ENCODE results near the gene CCDC68. TPM values are rescaled to one million over a fixed set of nuclear protein-coding genes. Genes with fewer than 3 reads are reported as not detected.
A peak's percentile ranks its signal among the peaks of the same experiment; 100 is the strongest.

Gene CCDC68
- total RNA-seq, 1 donor from 2014 or later, result 4.2 TPM

GRCh38 chr18:54957996-54958395 is 1.3 kb downstream of the CCDC68 start:
- FAIRE-seq, result no peak
- H3K4me3 ChIP-seq (ENCODE audit: low read depth, low read length), result no peak overlapping the region
- TF ChIP-seq, protein P1, sequence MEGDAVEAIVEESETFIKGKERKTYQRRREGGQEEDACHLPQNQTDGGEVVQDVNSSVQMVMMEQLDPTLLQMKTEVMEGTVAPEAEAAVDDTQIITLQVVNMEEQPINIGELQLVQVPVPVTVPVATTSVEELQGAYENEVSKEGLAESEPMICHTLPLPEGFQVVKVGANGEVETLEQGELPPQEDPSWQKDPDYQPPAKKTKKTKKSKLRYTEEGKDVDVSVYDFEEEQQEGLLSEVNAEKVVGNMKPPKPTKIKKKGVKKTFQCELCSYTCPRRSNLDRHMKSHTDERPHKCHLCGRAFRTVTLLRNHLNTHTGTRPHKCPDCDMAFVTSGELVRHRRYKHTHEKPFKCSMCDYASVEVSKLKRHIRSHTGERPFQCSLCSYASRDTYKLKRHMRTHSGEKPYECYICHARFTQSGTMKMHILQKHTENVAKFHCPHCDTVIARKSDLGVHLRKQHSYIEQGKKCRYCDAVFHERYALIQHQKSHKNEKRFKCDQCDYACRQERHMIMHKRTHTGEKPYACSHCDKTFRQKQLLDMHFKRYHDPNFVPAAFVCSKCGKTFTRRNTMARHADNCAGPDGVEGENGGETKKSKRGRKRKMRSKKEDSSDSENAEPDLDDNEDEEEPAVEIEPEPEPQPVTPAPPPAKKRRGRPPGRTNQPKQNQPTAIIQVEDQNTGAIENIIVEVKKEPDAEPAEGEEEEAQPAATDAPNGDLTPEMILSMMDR (IDR thresholded peaks at IDR 0.05; ENCODE audit: insufficient read depth, low read length, severe bottlenecking), result no peak

GRCh38 chr18:54957296-54957832 is 1.9 kb downstream of the CCDC68 start:
- Histone ChIP-seq H3K27me3 (ENCODE audit: control insufficient read depth, insufficient read depth, low read length) (no peaks in the 10 kb centered on the region), H3K4me3 (ENCODE audit: low read depth, low read length) (no peak overlapping the region), H3K36me3 (ENCODE audit: control insufficient read depth, insufficient read depth, low read length) (no peaks in the 10 kb centered on the region)
- TF ChIP-seq, protein P1 (IDR thresholded peaks at IDR 0.05; ENCODE audit: insufficient read depth, low read length, severe bottlenecking), result no peak
- no peak for FAIRE-seq
- DNase-seq (ENCODE audit: low read depth), result no peak

More at GRCh38 chr18:54957996-54958395, 1.3 kb downstream of the CCDC68 start:
- H3K36me3 ChIP-seq (ENCODE audit: control insufficient read depth, insufficient read depth, low read length), result no peaks in the 10 kb centered on the region
- no peaks in the 10 kb centered on the region for H3K27me3 ChIP-seq (ENCODE audit: control insufficient read depth, insufficient read depth, low read length)
- peak; percentile 35 for DNase-seq (ENCODE audit: low read depth)

GRCh38 chr18:54956506-54956905 is 2.8 kb downstream of the CCDC68 start:
- FAIRE-seq (no peak), DNase-seq (ENCODE audit: low read depth) (no peak)
- no peaks in the 10 kb centered on the region for H3K27me3 ChIP-seq (ENCODE audit: control insufficient read depth, insufficient read depth, low read length)
- TF ChIP-seq, protein P1 (IDR thresholded peaks at IDR 0.05; ENCODE audit: insufficient read depth, low read length, severe bottlenecking), result no peak
- H3K4me3 ChIP-seq (ENCODE audit: low read depth, low read length), result no peak overlapping the region
- H3K36me3 ChIP-seq (ENCODE audit: control insufficient read depth, insufficient read depth, low read length), result no peaks in the 10 kb centered on the region

- TF ChIP-seq, protein P1 (IDR thresholded peaks at IDR 0.05; ENCODE audit: insufficient read depth, low read length, severe bottlenecking), result no peak
- no peaks in the 10 kb centered on the region for H3K36me3 ChIP-seq (ENCODE audit: control insufficient read depth, insufficient read depth, low read length)
- FAIRE-seq, result no peak
- no peak overlapping the region for H3K4me3 ChIP-seq (ENCODE audit: low read depth, low read length)
- H3K27me3 ChIP-seq (ENCODE audit: control insufficient read depth, insufficient read depth, low read length), result no peaks in the 10 kb centered on the region
- DNase-seq (ENCODE audit: low read depth), result no peak
Measured at GRCh38 chr18:54952026-54952425, 7.2 kb downstream of the CCDC68 start.

DNA sequence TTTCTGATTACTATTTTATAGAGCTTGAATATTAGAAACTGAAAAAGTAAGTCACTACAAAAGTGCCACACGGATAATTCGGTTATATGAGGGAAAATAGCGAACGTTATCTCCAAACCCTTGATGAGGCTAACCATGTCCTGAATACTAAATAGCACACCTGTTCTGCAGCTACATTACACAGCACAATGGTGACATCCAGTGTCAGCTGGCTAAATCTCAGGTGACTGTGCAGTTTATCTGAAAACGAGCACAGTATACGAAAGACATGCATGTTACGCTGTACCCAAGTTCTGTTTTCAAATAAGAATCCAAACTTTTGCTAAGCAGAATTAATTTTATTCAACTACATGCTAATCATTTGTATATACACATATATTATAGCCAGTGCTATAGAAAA is 9.0 kb downstream of the CCDC68 start:
- DNase-seq (ENCODE audit: low read depth), result peak; percentile 21
- no peak overlapping the region for H3K4me3 ChIP-seq (ENCODE audit: low read depth, low read length)
- TF ChIP-seq, protein P1 (IDR thresholded peaks at IDR 0.05; ENCODE audit: insufficient read depth, low read length, severe bottlenecking), result peak; percentile 17
- no peak for FAIRE-seq
- H3K36me3 ChIP-seq (ENCODE audit: control insufficient read depth, insufficient read depth, low read length), result no peaks in the 10 kb centered on the region
- H3K27me3 ChIP-seq (ENCODE audit: control insufficient read depth, insufficient read depth, low read length), result no peaks in the 10 kb centered on the region

GRCh38 chr18:54949588-54949987 is 9.7 kb downstream of the CCDC68 start:
- Histone ChIP-seq H3K4me3 (ENCODE audit: low read depth, low read length) (no peak overlapping the region), H3K36me3 (ENCODE audit: control insufficient read depth, insufficient read depth, low read length) (no peaks in the 10 kb centered on the region), H3K27me3 (ENCODE audit: control insufficient read depth, insufficient read depth, low read length) (no peaks in the 10 kb centered on the region)
- FAIRE-seq, result no peak
- no peak for DNase-seq (ENCODE audit: low read depth)
- TF ChIP-seq, protein P1 (IDR thresholded peaks at IDR 0.05; ENCODE audit: insufficient read depth, low read length, severe bottlenecking), result no peak
